OCI-LY1 (cell line): ENCODE results near the gene EMP3.
"Not testable (repeated sequence)": the region's sequence is repeated elsewhere in the genome, so short reads cannot be mapped to it uniquely, and the experiment has no call there.

Experiments
- H2AFZ ChIP-seq: fragments of 200-600 bp; sonication (generic), shearing (Covaris generic); 2 replicates; pipeline ENCODE4 v1.6.0; 2014; ENCODE audit warnings: antibody characterized with exemption, mild to moderate bottlenecking, low read length
- H3F3A ChIP-seq: fragments of 200-600 bp; sonication (generic), shearing (Covaris generic); 2 replicates; pipeline ENCODE4 v1.6.0; 2014; ENCODE audit warnings: mild to moderate bottlenecking, antibody characterized with exemption, low read length, moderate library complexity; ENCODE audit not compliant: insufficient read depth
- H3K27ac ChIP-seq: fragments of 200-600 bp; sonication (generic); 2 replicates; pipeline ENCODE4 v1.5.1; 2014; ENCODE audit warnings: low read length, mixed run types, mild to moderate bottlenecking, low read depth; ENCODE audit not compliant: poor library complexity, severe bottlenecking
- H3K27me3 ChIP-seq: fragments of 200-600 bp; sonication (generic); 2 replicates; pipeline ENCODE4 v1.6.0; 2014; ENCODE audit warnings: antibody characterized with exemption, mild to moderate bottlenecking, low read length, moderate library complexity; ENCODE audit not compliant: insufficient read depth
- H3K36me3 ChIP-seq: fragments of 200-600 bp; sonication (generic); 2 replicates; pipeline ENCODE4 v1.6.1; 2014; ENCODE audit warnings: mild to moderate bottlenecking, antibody characterized with exemption, low read length, moderate library complexity, mixed read lengths; ENCODE audit not compliant: insufficient read depth
- H3K4me1 ChIP-seq: fragments of 200-600 bp; sonication (generic); 2 replicates; pipeline ENCODE4 v1.5.1; 2014; ENCODE audit warnings: mild to moderate bottlenecking, low read length, moderate library complexity; ENCODE audit not compliant: insufficient read depth, severe bottlenecking
- H3K4me2 ChIP-seq: fragments of 200-600 bp; sonication (generic), shearing (Covaris generic); 2 replicates; pipeline ENCODE4 v1.6.1; 2014; ENCODE audit warnings: low read length
- H3K4me3 ChIP-seq: fragments of 200-600 bp; sonication (generic); 2 replicates; pipeline ENCODE4 v1.5.1; 2014; ENCODE audit warnings: low read length, low read depth, mild to moderate bottlenecking, mixed read lengths; ENCODE audit not compliant: poor library complexity, severe bottlenecking
- H3K79me2 ChIP-seq: fragments of 200-600 bp; shearing (Covaris generic); 2 replicates; pipeline ENCODE4 v1.6.1; 2016; ENCODE audit warnings: mixed run types, low read length, mixed read lengths; ENCODE audit not compliant: insufficient read depth
- H3K9ac ChIP-seq: fragments of 200-600 bp; sonication (generic), shearing (Covaris generic); 2 replicates; pipeline ENCODE4 v1.6.1; 2014; ENCODE audit warnings: mild to moderate bottlenecking, low read length, mixed read lengths
- H3K9me2 ChIP-seq: fragments of 200-600 bp; sonication (generic), shearing (Covaris generic); 2 replicates; pipeline ENCODE4 v1.6.1; 2014; ENCODE audit warnings: low read depth, mild to moderate bottlenecking, low read length, mixed read lengths
- H3K9me3 ChIP-seq: fragments of 200-600 bp; shearing (Covaris generic); 2 replicates; pipeline ENCODE4 v1.6.1; 2014; ENCODE audit warnings: low read length, mixed read lengths
- H4K20me1 ChIP-seq: fragments of 200-600 bp; sonication (generic), shearing (Covaris generic); 2 replicates; pipeline ENCODE4 v1.6.0; 2016; ENCODE audit warnings: mild to moderate bottlenecking, low read length; ENCODE audit not compliant: insufficient read depth
- CTCF ChIP-seq: fragments of 200-600 bp; sonication (generic), shearing (Covaris generic); IDR thresholded peaks from 2 replicates; pipeline ENCODE4 v1.5.1; 2017; ENCODE audit warnings: mild to moderate bottlenecking, antibody characterized with exemption, low read length, moderate library complexity, mixed read lengths
- EZH2 ChIP-seq: fragments of 200-600 bp; sonication (generic), shearing (Covaris generic); IDR thresholded peaks from 2 replicates; pipeline ENCODE4 v1.8.0; 2017; ENCODE audit warnings: borderline replicate concordance, mixed run types, mild to moderate bottlenecking, antibody characterized with exemption, low read length, moderate library complexity, mixed read lengths

The EMP3 gene

GRCh38 chr19:48310227-48310626 is 15.1 kb upstream of the EMP3 start:
- H3K4me2 ChIP-seq, result no peak overlapping the region
- H3K4me3 ChIP-seq, result no peak overlapping the region
- no peak overlapping the region for H3K9ac ChIP-seq
- no peaks in the 10 kb centered on the region for H3K4me1 ChIP-seq
- no peaks in the 10 kb centered on the region for H3K9me2 ChIP-seq
- no peak overlapping the region for H3K27ac ChIP-seq
- no peaks in the 10 kb centered on the region for H3K79me2 ChIP-seq
- H3F3A ChIP-seq, result no peaks in the 10 kb centered on the region
- no peak for TF ChIP-seq CTCF
- H3K9me3 ChIP-seq, result no peaks in the 10 kb centered on the region
- no peaks in the 10 kb centered on the region for H4K20me1 ChIP-seq
- H2AFZ ChIP-seq, result no peak overlapping the region
- no peaks in the 10 kb centered on the region for H3K36me3 ChIP-seq
- 0 out of 2 replicates have a peak, but pooled peaks cover 9% of the 10 kb centered on the region for H3K27me3 ChIP-seq

GRCh38 chr19:48311384-48311783 is 14.0 kb upstream of the EMP3 start:
- Histone ChIP-seq H3K9me2 (no peaks in the 10 kb centered on the region), H3K4me2 (no peak overlapping the region), H3K9ac (no peak overlapping the region), H3K79me2 (no peaks in the 10 kb centered on the region), H3K27ac (no peak overlapping the region), H2AFZ (no peak overlapping the region), H3K27me3 (0 out of 2 replicates have a peak, but pooled peaks cover 9% of the 10 kb centered on the region), H3F3A (no peaks in the 10 kb centered on the region), H3K4me1 (no peaks in the 10 kb centered on the region), H3K4me3 (no peak overlapping the region), H3K9me3 (no peaks in the 10 kb centered on the region), H3K36me3 (no peaks in the 10 kb centered on the region), H4K20me1 (no peaks in the 10 kb centered on the region)
- no peak for TF ChIP-seq CTCF
- TF ChIP-seq EZH2, result no peak

- no peaks in the 10 kb centered on the region for H3K9me2 ChIP-seq
- no peaks in the 10 kb centered on the region for H3K79me2 ChIP-seq
- H3K9ac ChIP-seq, result no peak overlapping the region
- no peak overlapping the region for H3K4me2 ChIP-seq
- H3K27me3 ChIP-seq, result 0 out of 2 replicates have a peak, but pooled peaks cover 9% of the 10 kb centered on the region
- H3K4me3 ChIP-seq, result no peak overlapping the region
- no peaks in the 10 kb centered on the region for H3K9me3 ChIP-seq
- H3K36me3 ChIP-seq, result no peaks in the 10 kb centered on the region
- TF ChIP-seq EZH2 (no peak), CTCF (no peak)
- H3K4me1 ChIP-seq, result peaks cover 7% of the 10 kb centered on the region
- H3K27ac ChIP-seq, result no peak overlapping the region
- no peaks in the 10 kb centered on the region for H4K20me1 ChIP-seq
- H3F3A ChIP-seq, result no peaks in the 10 kb centered on the region
- H2AFZ ChIP-seq, result no peak overlapping the region
Observed at GRCh38 chr19:48315712-48316111, 9.6 kb upstream of the EMP3 start.

- H3K9me2 ChIP-seq, H3K4me3 ChIP-seq, H4K20me1 ChIP-seq, H3K4me2 ChIP-seq, H3K36me3 ChIP-seq, H2AFZ ChIP-seq, H3K9ac ChIP-seq, H3K79me2 ChIP-seq, H3K9me3 ChIP-seq, H3K27ac ChIP-seq, H3K27me3 ChIP-seq, H3F3A ChIP-seq: not testable (repeated sequence)
- peaks cover 23% of the 10 kb centered on the region for H3K4me1 ChIP-seq
Observed at GRCh38 chr19:48317708-48317960, 7.7 kb upstream of the EMP3 start.
